GM12892 (cell line): ENCODE results near the gene OPA1.

ENCODE experiments used
- POLR2A ChIP-seq: IDR thresholded peaks from 2 replicates; pipeline ENCODE4 v1.6.1; 2011; ENCODE audit warnings: low read depth, low read length, control low read depth
- POLR2AphosphoS5 ChIP-seq: IDR thresholded peaks from 2 replicates; pipeline ENCODE4 v1.6.1; 2011; ENCODE audit warnings: low read depth, low read length, control low read depth

GRCh38 chr3:193572426-193572908, 20.5 kb upstream of the OPA1 start:
- TF ChIP-seq POLR2AphosphoS5 (no peak), POLR2A (no peak)
